HepG2 (cell line): Measurements from ENCODE around the gene KAZN. TPM values are rescaled to one million over a fixed set of nuclear protein-coding genes. Genes with fewer than 3 reads are reported as not detected.

Experiments
- ADNP ChIP-seq: sonication (generic); formaldehyde crosslinking; IDR thresholded peaks from 2 replicates; pipeline ENCODE4 v1.4.0; 2020; ENCODE audit warnings: missing genetic modification reagents
- CBX2 ChIP-seq, 2 experiments: fragments of 200-600 bp in 1 of 2; sonication (generic); formaldehyde crosslinking in 1 of 2; IDR thresholded peaks; 2 replicates each; pipeline versions ENCODE4 v1.7.0 to v1.8.1; 2018 to 2022; ENCODE audit warnings: low read depth in 2 of 2, low read length in 1 of 2, mild to moderate bottlenecking in 1 of 2, missing genetic modification reagents in 1 of 2
- CREB1 ChIP-seq, 2 experiments: fragments of 450-650 bp in 1 of 2; IDR thresholded peaks; 2 replicates each; pipeline ENCODE4 v1.6.1; 2016 to 2017; ENCODE audit warnings: control low read depth in 1 of 2, mild to moderate bottlenecking in 1 of 2, missing compliant biosample characterization in 1 of 2, missing genetic modification characterization in 1 of 2
- DZIP1 ChIP-seq: sonication (generic); formaldehyde crosslinking; IDR thresholded peaks from 2 replicates; pipeline ENCODE4 v1.5.0; 2020; ENCODE audit warnings: mild to moderate bottlenecking, missing genetic modification reagents
- HMGXB4 ChIP-seq, 2 experiments: sonication (generic) in 1 of 2; formaldehyde crosslinking in 1 of 2; IDR thresholded peaks; 2 replicates each; pipeline versions ENCODE4 v1.4.0 to v1.6.1; 2018 to 2020; ENCODE audit warnings: missing genetic modification reagents in 2 of 2, borderline replicate concordance in 1 of 2, low read depth in 1 of 2, mild to moderate bottlenecking in 1 of 2, missing biosample characterization in 1 of 2
- IKZF1 ChIP-seq: fragments of 450-650 bp; IDR thresholded peaks from 2 replicates; pipeline ENCODE4 v1.7.1; 2016
- KDM5A ChIP-seq: fragments of 200-600 bp; sonication (generic); IDR thresholded peaks from 2 replicates; pipeline ENCODE4 v1.7.0; 2018; ENCODE audit warnings: antibody characterized with exemption, mild to moderate bottlenecking, low read length, borderline replicate concordance
- KLF11 ChIP-seq: IDR thresholded peaks from 2 replicates; pipeline ENCODE4 v1.6.1; 2016; ENCODE audit warnings: missing compliant biosample characterization
- MLX ChIP-seq: IDR thresholded peaks from 2 replicates; pipeline ENCODE4 v1.6.1; 2016
- NCOR1 ChIP-seq: fragments of 200-600 bp; sonication (generic); IDR thresholded peaks from 2 replicates; pipeline ENCODE4 v1.7.0; 2017; ENCODE audit warnings: antibody characterized with exemption, low read length, borderline replicate concordance
- NRL ChIP-seq: sonication (generic); formaldehyde crosslinking; IDR thresholded peaks from 2 replicates; pipeline ENCODE4 v1.5.0; 2020; ENCODE audit warnings: missing genetic modification reagents, mild to moderate bottlenecking, moderate library complexity, borderline replicate concordance
- ZBTB1 ChIP-seq: sonication (generic); formaldehyde crosslinking; IDR thresholded peaks from 2 replicates; pipeline ENCODE4 v1.4.0; 2020; ENCODE audit warnings: missing genetic modification reagents, borderline replicate concordance
- ZBTB2 ChIP-seq: sonication (generic); formaldehyde crosslinking; IDR thresholded peaks from 2 replicates; pipeline ENCODE4 v1.8.0; 2022; ENCODE audit warnings: low read depth, missing genetic modification reagents
- ZNF264 ChIP-seq: sonication (generic); formaldehyde crosslinking; IDR thresholded peaks from 2 replicates; pipeline ENCODE4 v1.4.0; 2020; ENCODE audit warnings: missing genetic modification reagents
- ZNF33B ChIP-seq: sonication (generic); formaldehyde crosslinking; IDR thresholded peaks from 2 replicates; pipeline ENCODE4 v1.5.1; 2020; ENCODE audit warnings: mild to moderate bottlenecking, missing genetic modification reagents
- ZNF350 ChIP-seq: sonication (generic); formaldehyde crosslinking; IDR thresholded peaks from 2 replicates; pipeline ENCODE4 v1.4.0; 2020; ENCODE audit warnings: mild to moderate bottlenecking, low read depth, missing genetic modification reagents, borderline replicate concordance
- ZNF468 ChIP-seq: sonication (generic); formaldehyde crosslinking; IDR thresholded peaks from 2 replicates; pipeline ENCODE4 v1.8.0; 2022; ENCODE audit warnings: mild to moderate bottlenecking, moderate library complexity, missing genetic modification reagents
- ZNF543 ChIP-seq: sonication (generic); formaldehyde crosslinking; IDR thresholded peaks from 2 replicates; pipeline ENCODE4 v1.4.0; 2020; ENCODE audit warnings: mild to moderate bottlenecking, missing genetic modification reagents
- ZNF564 ChIP-seq: sonication (generic); formaldehyde crosslinking; IDR thresholded peaks from 2 replicates; pipeline ENCODE4 v1.8.1; 2023; ENCODE audit warnings: mild to moderate bottlenecking, missing genetic modification reagents
- ZNF569 ChIP-seq: sonication (generic); formaldehyde crosslinking; IDR thresholded peaks from 2 replicates; pipeline ENCODE4 v1.5.0; 2020; ENCODE audit warnings: mild to moderate bottlenecking, missing genetic modification reagents, moderate library complexity, borderline replicate concordance
- ZNF772 ChIP-seq: sonication (generic); formaldehyde crosslinking; IDR thresholded peaks from 2 replicates; pipeline ENCODE4 v1.5.0; 2020; ENCODE audit warnings: mild to moderate bottlenecking, missing genetic modification reagents
- ZNF790 ChIP-seq: sonication (generic); formaldehyde crosslinking; IDR thresholded peaks from 2 replicates; pipeline ENCODE4 v1.8.0; 2022; ENCODE audit warnings: missing genetic modification reagents, mild to moderate bottlenecking, borderline replicate concordance
- polyA plus RNA-seq, 8 experiments: library from polyadenylated mRNA; depleted of rRNA in 3 of 8; stranded (reverse) in 7 of 8; unstranded in 1 of 8; fragments of >200 nt; fragmentation: Illumina TruSeq in 4 of 8; extraction: Trizol in 4 of 8; gene quantifications; 2 replicates each; pipeline versions ENCODE4 v1.2.1 to v1.2.3, GENCODE V29; 2011 to 2016; ENCODE audit warnings: low read depth in 4 of 8, missing spikeins in 1 of 8, mixed read lengths in 1 of 8; ENCODE audit not compliant: insufficient read depth in 1 of 8
- total RNA-seq, 5 experiments: library from RNA; depleted of rRNA; stranded (reverse); fragments of >200 nt; fragmentation: Illumina TruSeq; extraction: Trizol; gene quantifications; 2 replicates each; pipeline ENCODE4 v1.2.3, GENCODE V29; 2016; ENCODE audit warnings: low read depth in 1 of 5

KAZN gene
- total and polyA plus RNA-seq, 2 of the 13 experiments (the other 11 are each of a cell fraction or from before 2014, with no cell fraction given), result 10.4 to 13.5 TPM

GRCh38 chr1:15152318-15153183 is 554.1 kb downstream of the KAZN start (continued):
- TF ChIP-seq ADNP (CRISPR knock-in tag) (no peak), NRL (no peak), KDM5A (no peak), ZBTB1 (CRISPR knock-in tag) (no peak), KLF11 (CRISPR knock-in tag) (no peak), ZNF543 (CRISPR knock-in tag) (no peak), CREB1 (IDR thresholded peaks at IDR 0.05) (no peak; the same call in 1 of the 2 replicates), CREB1 (CRISPR knock-in tag; IDR thresholded peaks at IDR 0.05) (peak; percentile 69), ZNF564 (CRISPR knock-in tag) (0 out of 2 replicates have a peak, but pooled peaks have one; percentile 20), MLX (CRISPR knock-in tag) (peak; percentile 77; the same call in 1 of the 2 replicates), HMGXB4 (CRISPR knock-in tag; IDR thresholded peaks at IDR 0.05; ENCODE audit: borderline replicate concordance in 1 of 2, low read depth in 1 of 2) (peak; percentile 74 to 77; a peak in 3 of 4 replicates), DZIP1 (CRISPR knock-in tag) (no peak), NCOR1 (peak; percentile 87; the same call in 1 of the 2 replicates), ZNF772 (no peak), ZNF350 (CRISPR knock-in tag) (no peak), ZNF569 (CRISPR knock-in tag) (no peak), ZNF790 (no peak), ZNF264 (CRISPR knock-in tag) (no peak; the same call in 1 of the 2 replicates), IKZF1 (no peak), ZBTB2 (CRISPR knock-in tag) (no peak), ZNF33B (CRISPR knock-in tag) (0 out of 2 replicates have a peak, but pooled peaks have one; percentile 24), ZNF468 (CRISPR knock-in tag) (no peak), CBX2 (IDR thresholded peaks at IDR 0.05; ENCODE audit: low read depth, low read length) (no peak), CBX2 (CRISPR knock-in tag; IDR thresholded peaks at IDR 0.05; ENCODE audit: low read depth) (no peak)
